ENCODE measurements around the gene MGMT.

The MGMT gene

DNA sequence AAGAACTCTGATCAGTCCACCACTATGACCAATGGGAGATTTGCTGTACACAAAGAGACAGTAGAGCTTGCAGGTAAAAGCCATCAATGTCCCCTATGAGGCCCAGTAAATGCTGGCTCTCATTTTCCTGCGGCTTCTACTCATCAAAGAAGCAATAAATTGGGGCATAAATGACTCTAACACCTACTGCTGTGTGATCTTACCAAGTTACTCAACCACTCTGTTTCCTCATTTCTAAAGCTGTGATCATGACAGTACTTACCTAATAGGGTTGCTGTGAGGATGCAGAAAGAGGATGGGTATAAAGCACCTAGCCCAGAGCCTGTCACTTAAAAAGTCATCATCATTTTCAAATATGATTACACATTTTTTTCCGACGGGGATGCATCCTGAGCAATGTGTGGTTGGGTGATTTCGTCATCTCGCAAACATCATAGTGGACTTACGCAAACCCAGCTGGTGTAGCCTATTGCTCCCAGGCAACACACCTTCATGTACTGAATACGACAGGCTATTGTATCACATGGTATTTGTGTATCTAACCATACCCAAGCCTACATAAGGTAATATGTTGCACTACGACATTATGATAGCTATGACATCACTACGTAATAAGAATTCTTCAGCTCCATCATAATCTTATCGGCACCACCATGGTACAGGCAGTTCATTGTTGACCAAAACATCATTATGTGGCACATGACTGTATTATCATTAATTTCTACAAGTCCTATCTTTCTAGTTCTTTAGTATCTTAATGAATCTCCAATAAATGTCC lies 7.1 kb upstream of the MGMT start:
- no peak for FAIRE-seq

DNA sequence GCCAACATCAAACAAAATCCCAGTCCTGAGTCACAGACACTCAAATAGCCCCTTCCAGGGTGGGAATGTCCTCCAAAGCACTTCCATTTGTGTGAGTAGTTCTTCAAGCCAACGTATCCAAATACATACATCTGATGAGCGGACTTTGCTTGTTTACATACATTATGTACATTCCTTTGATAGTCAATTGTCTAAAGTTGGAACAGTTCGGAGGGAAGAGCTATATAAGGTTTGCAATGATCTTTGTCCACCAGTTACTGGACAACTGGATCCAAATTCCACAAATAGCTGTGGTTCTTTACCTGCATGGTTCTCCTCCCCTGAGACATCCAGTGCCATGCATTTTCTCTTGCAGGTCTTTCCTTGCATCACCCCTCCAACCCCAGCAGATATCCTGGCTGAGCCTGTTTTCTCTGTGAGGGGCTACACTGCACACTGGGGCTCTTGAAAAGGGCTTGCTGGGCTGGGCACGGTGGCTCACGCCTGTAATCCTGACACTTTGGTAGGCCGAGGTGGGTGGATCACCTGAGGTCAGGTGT lies 4.7 kb upstream of the MGMT start:
- no peak for FAIRE-seq

GRCh38 chr10:129464251-129464650 lies 2.8 kb upstream of the MGMT start:
- no peak for FAIRE-seq

- no peak for FAIRE-seq
Measured at GRCh38 chr10:129465796-129466702, 992 bp upstream of the MGMT start.

- no peak for FAIRE-seq
Measured at GRCh38 chr10:129467359-129468064, 471 bp downstream of the MGMT start.

GRCh38 chr10:129468187-129468586 lies 1.1 kb downstream of the MGMT start:
- no peak for FAIRE-seq

DNA sequence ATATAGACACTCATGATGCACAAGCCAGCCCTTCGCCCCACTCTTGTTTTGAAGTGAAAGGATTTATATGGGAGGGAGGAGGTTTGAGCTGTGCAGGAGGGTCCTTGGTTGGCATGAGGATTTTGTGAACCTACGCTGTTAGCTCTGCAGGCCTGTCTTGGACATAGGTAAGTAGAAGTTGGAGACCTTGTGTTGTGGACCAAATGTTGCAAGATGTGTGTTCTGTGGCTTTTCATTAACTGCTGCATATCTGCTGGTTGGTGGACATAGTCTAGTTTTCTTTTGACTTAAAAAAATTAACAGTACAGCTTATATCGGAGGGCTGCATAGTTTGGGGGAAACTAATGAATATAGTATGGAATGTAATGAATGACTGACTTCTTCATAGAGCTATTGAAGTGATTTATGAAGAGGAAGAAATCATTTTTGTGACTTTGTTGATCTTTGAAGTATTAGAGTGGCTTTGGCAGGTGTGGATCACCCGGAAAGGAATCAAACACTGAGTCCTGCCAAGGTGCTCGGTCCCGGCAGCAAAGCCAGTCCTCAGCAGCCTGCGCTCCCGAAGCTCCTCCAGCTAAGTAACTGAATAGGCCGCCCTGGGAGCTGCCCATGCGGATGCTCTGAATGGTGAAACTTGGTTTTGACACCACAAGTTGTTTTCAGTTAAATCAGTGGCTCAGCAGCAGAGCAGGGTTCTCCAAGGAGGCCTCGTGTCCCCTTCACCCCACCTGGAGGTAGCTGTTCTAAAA lies 3.2 kb downstream of the MGMT start:
- FAIRE-seq: no peak

GRCh38 chr10:129471447-129472175 lies 4.6 kb downstream of the MGMT start:
- no peak for FAIRE-seq

GRCh38 chr10:129472696-129473555 lies 5.9 kb downstream of the MGMT start:
- no peak for FAIRE-seq

DNA sequence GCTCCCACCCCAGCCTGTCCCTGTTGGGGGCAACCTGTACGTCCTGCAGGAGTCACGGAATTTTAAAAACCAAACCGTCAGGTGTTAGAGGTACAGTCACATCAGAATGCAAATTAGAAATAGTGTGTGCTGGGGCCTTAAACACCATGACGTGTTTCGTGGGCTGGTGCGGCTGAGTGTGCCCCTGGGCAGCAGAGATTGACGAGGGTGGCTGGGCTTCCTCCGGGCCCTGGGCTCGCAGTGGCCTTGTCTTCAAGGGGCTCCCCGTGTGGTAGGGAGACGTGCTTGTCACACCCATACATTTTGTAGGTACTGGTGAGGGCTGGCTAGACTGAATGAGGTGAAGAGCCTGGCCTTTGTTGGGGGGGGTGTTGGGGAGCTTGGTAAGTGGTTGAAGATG lies 7.6 kb downstream of the MGMT start:
- no peak for FAIRE-seq

GRCh38 chr10:129476431-129476830 lies 9.4 kb downstream of the MGMT start:
- FAIRE-seq: no peak

DNA sequence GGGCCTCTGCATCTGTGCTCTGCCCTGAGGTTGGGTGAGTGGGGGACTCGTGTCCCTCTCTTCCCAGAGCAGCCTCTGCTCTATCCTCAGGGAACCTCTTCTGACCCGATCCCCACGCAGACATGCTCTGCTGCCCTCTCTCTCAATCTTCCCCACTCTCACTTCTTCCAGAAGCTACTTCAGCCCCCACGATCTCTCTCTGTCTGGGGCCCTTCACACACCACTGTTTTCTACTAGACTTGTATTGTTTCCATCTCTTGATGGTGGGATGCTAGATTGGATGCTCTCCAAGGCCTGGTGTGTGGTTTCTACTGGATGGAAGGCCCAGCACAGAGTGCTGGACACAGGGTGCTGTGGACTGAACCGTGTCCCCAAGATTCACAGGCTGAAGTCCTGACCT lies 10.0 kb downstream of the MGMT start:
- FAIRE-seq: no peak

- FAIRE-seq: no peak
Measured at GRCh38 chr10:129481641-129482040, 14.6 kb downstream of the MGMT start.

GRCh38 chr10:129483430-129484010 lies 16.5 kb downstream of the MGMT start:
- no peak for FAIRE-seq

- FAIRE-seq: no peak
Measured at GRCh38 chr10:129486805-129487204, 19.8 kb downstream of the MGMT start.

- no peak for FAIRE-seq
Measured at GRCh38 chr10:129491123-129491734, 24.2 kb downstream of the MGMT start.

DNA sequence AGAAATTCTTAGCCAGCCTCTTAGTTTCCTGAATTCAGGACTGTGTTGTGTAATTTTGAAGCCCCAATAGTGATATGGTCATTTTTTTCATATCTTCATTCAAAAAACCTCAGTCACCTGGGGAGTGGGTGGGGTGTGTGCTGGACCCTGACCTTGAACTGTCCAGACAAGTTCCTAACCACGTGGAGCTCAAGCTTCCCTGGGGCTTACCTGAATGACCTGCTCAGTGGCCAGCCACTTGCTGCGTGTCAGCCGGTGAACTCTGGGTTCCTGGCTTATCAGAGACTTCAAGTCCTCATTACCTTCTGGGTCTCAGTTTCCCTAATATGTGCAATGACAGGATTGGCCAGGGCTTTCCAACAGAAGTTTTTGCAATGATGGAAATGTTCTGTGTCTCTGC lies 27.1 kb downstream of the MGMT start:
- no peak for FAIRE-seq

- no peak for FAIRE-seq
Measured at GRCh38 chr10:129494740-129495139, 27.7 kb downstream of the MGMT start.

GRCh38 chr10:129495256-129495655 lies 28.2 kb downstream of the MGMT start:
- no peak for FAIRE-seq

DNA sequence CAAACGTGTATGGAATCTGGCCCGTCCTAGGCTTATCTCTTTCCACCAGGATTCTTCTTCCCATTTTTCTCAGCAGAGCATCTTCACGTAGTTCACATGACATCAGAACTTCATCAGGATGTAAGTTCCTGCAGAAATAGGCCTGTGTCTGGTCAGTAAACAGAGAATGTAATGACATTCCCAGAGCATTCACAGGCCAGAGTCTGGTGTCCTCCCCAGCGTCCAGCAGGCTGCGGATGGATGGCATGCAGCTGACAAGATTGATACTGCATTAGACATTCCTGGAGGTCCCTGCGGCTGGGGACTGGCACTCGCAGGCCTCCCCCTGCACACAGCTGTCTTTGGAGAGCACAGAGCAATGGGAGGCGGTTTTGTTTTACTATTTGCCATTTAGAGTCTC lies 28.7 kb downstream of the MGMT start:
- no peak for FAIRE-seq
